Measurements from ENCODE around the gene TRIM8.

DNA sequence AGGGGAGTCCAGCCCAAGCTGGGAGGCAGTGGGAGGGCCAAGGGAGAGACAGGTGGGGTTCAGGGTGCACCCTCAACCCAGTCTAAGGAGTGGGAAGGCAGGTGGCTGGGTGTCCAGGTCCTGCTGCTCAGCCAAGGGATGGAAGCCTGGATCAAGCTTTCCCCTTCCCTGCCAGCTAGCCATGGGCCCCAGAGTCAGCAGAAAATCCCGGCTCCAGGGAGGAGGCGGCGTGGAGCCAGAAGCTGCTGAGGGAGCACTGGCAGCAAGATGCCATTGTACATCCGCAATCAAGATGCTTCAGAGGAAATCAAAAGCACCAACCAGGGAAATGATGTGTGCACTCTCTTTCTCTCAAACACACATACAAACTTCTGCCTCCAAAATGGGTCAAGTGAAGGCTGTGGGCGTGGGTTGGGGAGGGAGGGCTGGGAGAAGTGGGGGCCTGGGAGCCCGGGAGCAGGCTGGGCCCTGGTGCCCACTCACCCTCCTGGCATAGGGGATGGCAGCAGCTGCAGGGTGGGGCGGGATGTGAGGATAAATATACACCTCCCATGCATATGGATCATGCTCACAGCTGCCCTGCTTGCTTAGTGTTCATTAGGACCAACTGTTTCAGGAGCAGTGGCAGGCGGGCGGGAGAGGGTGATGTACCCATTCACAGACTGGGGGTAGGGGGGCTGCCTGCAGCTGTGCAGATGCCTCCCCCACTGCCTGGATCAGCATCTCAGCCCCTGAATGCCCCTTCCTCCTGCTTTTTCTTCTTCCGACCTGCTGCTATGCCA, 24.2 kb downstream of the TRIM8 start:
- TF ChIP-seq CTCF (IDR thresholded peaks at IDR 0.05; ENCODE audit: low read depth, low read length, poor library complexity, severe bottlenecking), result no peak
- TF ChIP-seq EZH2phosphoT487 (IDR thresholded peaks at IDR 0.05; ENCODE audit: borderline replicate concordance, low read length), result no peak
